A549 (cell line): Measurements from ENCODE around the gene CSTPP1. TPM values are rescaled to one million over a fixed set of nuclear protein-coding genes. Genes with fewer than 3 reads are reported as not detected.
A peak's percentile ranks its signal among the peaks of the same experiment; 100 is the strongest.
"Not testable (repeated sequence)": the region's sequence is repeated elsewhere in the genome, so short reads cannot be mapped to it uniquely, and the experiment has no call there.

Source experiments
- ATAC-seq, 2 experiments: fragments of 200-7000 bp in 1 of 2; fragments of >200 bp in 1 of 2; cut with Nextera tagmentation in 1 of 2; cut with Tn5 transposase in 1 of 2; 3 replicates each; pipeline versions ENCODE4 v1.8.0 to v1.9.1; 2018 to 2020; ENCODE audit warnings: mild to moderate bottlenecking in 1 of 2, moderate library complexity in 1 of 2
- CTCF ChIA-PET: fragments of 300-600 bp; sonication (Branson Sonifier 250); formaldehyde crosslinking; extraction: SDS; loops from one replicate; lab custom pipeline; 2021; ENCODE audit warnings: antibody characterized with exemption, inconsistent platforms; lab: Yijun Ruan, JAX
- POLR2A ChIA-PET: fragments of 350-600 bp; formaldehyde crosslinking; extraction: SDS; loops from one replicate; lab custom pipeline; 2021; ENCODE audit warnings: antibody characterized with exemption, inconsistent platforms; lab: Yijun Ruan, JAX
- DNase-seq, 2 experiments: peaks; one replicate each; pipeline versions ENCODE4 v3.0.0 to v3.0.0-alpha.2; 2011 to 2016; ENCODE audit warnings: low read depth in 1 of 2, low spot score in 1 of 2
- FAIRE-seq: peaks from 2 replicates; lab custom pipeline; 2011; peaks lifted over from hg19 to GRCh38; lab: Jason Lieb, UNC
- H3K27ac ChIP-seq, 2 experiments: fragments of >200 bp; sonication (Bioruptor Twin); formaldehyde crosslinking; 3 replicates each; pipeline ENCODE4 v1.5.1; 2016 to 2017
- H3K4me1 ChIP-seq: fragments of >200 bp; sonication (Bioruptor Twin); formaldehyde crosslinking; 3 replicates; pipeline ENCODE4 v1.6.1; 2016
- H3K4me2 ChIP-seq: fragments of >200 bp; sonication (Bioruptor Twin); formaldehyde crosslinking; 3 replicates; pipeline ENCODE4 v1.6.1; 2016
- H3K4me3 ChIP-seq: fragments of >200 bp; sonication (Bioruptor Twin); formaldehyde crosslinking; 3 replicates; pipeline ENCODE4 v1.5.1; 2016
- H3K9me3 ChIP-seq: fragments of >200 bp; sonication (Bioruptor Twin); formaldehyde crosslinking; 3 replicates; pipeline ENCODE4 v1.6.1; 2016
- EP300 ChIP-seq, 2 experiments: fragments of >200 bp; sonication (Bioruptor Twin); formaldehyde crosslinking; IDR thresholded peaks; 2 replicates in 1 of 2; 3 replicates in 1 of 2; pipeline ENCODE4 v1.6.1; 2016 to 2017
- FOSL2 ChIP-seq, 2 experiments: fragments of 450-650 bp in 1 of 2; fragments of >200 bp in 1 of 2; sonication (Bioruptor Twin) in 1 of 2; formaldehyde crosslinking; IDR thresholded peaks; 2 replicates each; pipeline versions ENCODE4 v1.5.0 to v1.6.1; 2016 to 2020; ENCODE audit warnings: mild to moderate bottlenecking in 1 of 2, moderate library complexity in 1 of 2
- HOXB13 ChIP-seq: fragments of 250-450 bp; sonication (Bioruptor Pico); IDR thresholded peaks from 2 replicates; pipeline ENCODE4 v1.5.0; 2020; ENCODE audit warnings: low read depth, mild to moderate bottlenecking, moderate library complexity
- JUN ChIP-seq, 2 experiments: fragments of >200 bp; sonication (Bioruptor Twin); formaldehyde crosslinking; IDR thresholded peaks; 2 replicates in 1 of 2; 3 replicates in 1 of 2; pipeline ENCODE4 v1.6.1; 2016 to 2017
- MAZ ChIP-seq: fragments of 150-350 bp; IDR thresholded peaks from 2 replicates; pipeline ENCODE4 v1.6.1; 2014; ENCODE audit warnings: antibody characterized with exemption, low read depth, low read length, borderline replicate concordance
- NPAS2 ChIP-seq: fragments of 250-450 bp; sonication (Bioruptor Pico); IDR thresholded peaks from 2 replicates; pipeline ENCODE4 v1.8.0; 2022; ENCODE audit warnings: mild to moderate bottlenecking, moderate library complexity, borderline replicate concordance
- POLR2A ChIP-seq: IDR thresholded peaks from 2 replicates; pipeline ENCODE4 v1.6.1; 2012; ENCODE audit warnings: mild to moderate bottlenecking, low read length
- RFX5 ChIP-seq: fragments of 450-650 bp; IDR thresholded peaks from 2 replicates; pipeline ENCODE4 v1.7.1; 2014; ENCODE audit warnings: antibody characterized with exemption, mild to moderate bottlenecking, moderate library complexity
- SMC3 ChIP-seq: fragments of >200 bp; sonication (Bioruptor Twin); formaldehyde crosslinking; IDR thresholded peaks from 3 replicates; pipeline ENCODE4 v1.6.1; 2018; ENCODE audit warnings: inconsistent platforms
- SREBF2 ChIP-seq: fragments of 450-650 bp; IDR thresholded peaks from 2 replicates; pipeline ENCODE4 v1.6.1; 2014; ENCODE audit warnings: mild to moderate bottlenecking, moderate library complexity
- ZFP36 ChIP-seq: fragments of 450-650 bp; IDR thresholded peaks from 2 replicates; pipeline ENCODE4 v1.6.1; 2014; ENCODE audit warnings: borderline replicate concordance; ENCODE audit not compliant: partially characterized antibody
- ZNF302 ChIP-seq: fragments of 250-450 bp; sonication (Bioruptor Pico); IDR thresholded peaks from 2 replicates; pipeline ENCODE4 v1.9.0; 2021; ENCODE audit warnings: inconsistent platforms, mild to moderate bottlenecking, moderate library complexity
- WGBS: methylation state at CpG from one replicate; pipeline ENCODE4 v1.1.6; 2017; ENCODE audit errors: missing lambda C conversion rate; 5-methylcytosine and 5-hydroxymethylcytosine counted together
- polyA plus RNA-seq, 4 experiments: library from polyadenylated mRNA; depleted of rRNA in 3 of 4; stranded (reverse); fragments of >200 nt; fragmentation: RNase III in 1 of 4; extraction: RNeasy Plus Mini Kit Qiagen cat#74134 plus additional on column Dnase treatment in 1 of 4; gene quantifications; 2 replicates in 3 of 4; 3 replicates in 1 of 4; pipeline ENCODE4 v1.2.3, GENCODE V29; 2011 to 2017

Gene CSTPP1
- polyA plus RNA-seq, 2 of the 4 experiments (the other 2 are of a cell fraction): 31.5 to 34.5 TPM

- 0 out of 2 replicates have a peak, but pooled peaks have one; percentile 10 for TF ChIP-seq MAZ
- peak; percentile 27; the same call in 1 of the 3 replicates for TF ChIP-seq SMC3
- TF ChIP-seq POLR2A: peak; percentile 33
- no peak for TF ChIP-seq HOXB13 (CRISPR knock-in tag)
- TF ChIP-seq ZNF302 (CRISPR knock-in tag): no peak
- 0 out of 5 replicates have a peak, but pooled peaks of 1 of the 2 experiments have one; percentile 42 for TF ChIP-seq JUN (IDR thresholded peaks at IDR 0.05)
- TF ChIP-seq, all 56 proteins: peak for 4
- peak; percentile 59 to 64 for ATAC-seq
Measured at GRCh38 chr11:46918083-46918787, 18.3 kb upstream of the CSTPP1 start, which contains the start of gene LRP4. Gene LRP4, minus strand, starts transcription at chr11:46918550. Its CDS starts 171 bp downstream, at chr11:46918379.

GRCh38 chr11:46918788-46919513, 17.6 kb upstream of the CSTPP1 start:
- Histone ChIP-seq H3K9me3 (no peaks in the 10 kb centered on the region), H3K4me2 (peak overlapping the region; percentile 96), H3K4me1 (peaks cover 21% of the 10 kb centered on the region), H3K27ac (peak overlapping the region; percentile 68 to 85), H3K4me3 (peak overlapping the region; percentile 55)
- FAIRE-seq (no peak), DNase-seq (no peak), ATAC-seq (peak in 1 of 2 experiments; percentile 2; a peak in 1 of 6 replicates)
- ChIA-PET POLR2A (interaction anchor here (1.3 kb wide), 1 partner anchor 18 kb away, joined by 7 read pairs; the partner anchor contains the start of gene CSTPP1), CTCF (interaction anchor here (0.6 to 3.2 kb wide), 13 partner anchors 11 to 244 kb away, joined by 3 to 34 read pairs (median 4); partner anchors contain the start of gene CSTPP1)
- TF ChIP-seq EP300 (IDR thresholded peaks at IDR 0.05) (no peak), SREBF2 (no peak), RFX5 (no peak)
- 28% methylated on average over 17 of the region's 17 CpGs for WGBS

More at GRCh38 chr11:46918083-46918787, 18.3 kb upstream of the CSTPP1 start, which contains the start of gene LRP4:
- H3K4me3 ChIP-seq: peak within 1 kb of the TSS; percentile 55
- peaks cover 21% of the 10 kb centered on the region for H3K4me1 ChIP-seq
- DNase-seq (peak; percentile 35 to 70), FAIRE-seq (no peak)
- POLR2A ChIA-PET: interaction anchor here (1.3 kb wide), 1 partner anchor 19 kb away, joined by 7 read pairs; the partner anchor contains the start of gene CSTPP1
- peak within 1 kb of the TSS; percentile 68 to 85 for H3K27ac ChIP-seq
- WGBS: 2% methylated on average over 18 of the region's 97 CpGs
- H3K4me2 ChIP-seq: peak within 1 kb of the TSS; percentile 96
- H3K9me3 ChIP-seq: no peaks in the 10 kb centered on the region
- CTCF ChIA-PET: interaction anchor here (0.6 to 3.2 kb wide), 5 partner anchors 11 to 245 kb away, joined by 3 to 34 read pairs (median 4); no protein-coding TSS in a partner anchor

GRCh38 chr11:46920755-46921154, 15.8 kb upstream of the CSTPP1 start:
- Histone ChIP-seq H3K4me2 (peak overlapping the region; percentile 36), H3K4me3 (no peak overlapping the region), H3K27ac (peak overlapping the region; percentile 41 to 64; a peak in 4 of 6 replicates), H3K9me3 (no peaks in the 10 kb centered on the region), H3K4me1 (peaks cover 18% of the 10 kb centered on the region)
- CTCF ChIA-PET: interaction anchor here (0.8 to 3.2 kb wide), 10 partner anchors 9 to 434 kb away, joined by 3 to 34 read pairs (median 4); no protein-coding TSS in a partner anchor
- DNase-seq: peak; percentile 63 to 74
- no peak for FAIRE-seq
- TF ChIP-seq FOSL2 (IDR thresholded peaks at IDR 0.05) (no peak), FOSL2 (CRISPR knock-in tag; IDR thresholded peaks at IDR 0.05) (peak; percentile 53), NPAS2 (no peak)
- POLR2A ChIA-PET: interaction anchor here (1.0 kb wide), 1 partner anchor 16 kb away, joined by 4 read pairs; the partner anchor contains the start of gene CSTPP1
- ATAC-seq: peak; percentile 54 to 58
- 17% methylated on average over 4 of the region's 4 CpGs for WGBS

- WGBS: 69% methylated on average over 4 of the region's 4 CpGs
- DNase-seq, H3K4me2 ChIP-seq, H3K4me3 ChIP-seq, FAIRE-seq, H3K27ac ChIP-seq, ATAC-seq, POLR2A ChIA-PET, H3K9me3 ChIP-seq: not testable (repeated sequence)
- TF ChIP-seq ZFP36: peak; percentile 38
- peaks cover 16% of the 10 kb centered on the region for H3K4me1 ChIP-seq
- CTCF ChIA-PET: interaction anchor here (1.1 to 3.2 kb wide), 2 partner anchors 8 to 225 kb away, joined by 4 to 17 read pairs; no protein-coding TSS in a partner anchor
Measured at GRCh38 chr11:46927928-46928327, 8.6 kb upstream of the CSTPP1 start.

GRCh38 chr11:46928701-46929100, 7.9 kb upstream of the CSTPP1 start:
- POLR2A ChIA-PET, ATAC-seq, H3K4me2 ChIP-seq, H3K9me3 ChIP-seq, H3K4me3 ChIP-seq, FAIRE-seq, DNase-seq: not testable (repeated sequence)
- 38% methylated on average over 1 of the region's 1 CpG for WGBS
- Histone ChIP-seq H3K27ac (peak overlapping the region in 1 of 2 experiments; percentile 86; a peak in 2 of 6 replicates), H3K4me1 (peaks cover 16% of the 10 kb centered on the region)
- CTCF ChIA-PET: interaction anchor here (1.1 to 3.2 kb wide), 3 partner anchors 9 to 224 kb away, joined by 4 to 17 read pairs (median 6); no protein-coding TSS in a partner anchor
